Esophagus muscularis mucosa (tissue), 3 donors: Measurements from ENCODE around the gene HOXA7.

Experiments used
- POLR2A ChIP-seq: fragments of 450-650 bp; IDR thresholded peaks from one replicate; pipeline ENCODE4 v1.6.1; 2017; ENCODE audit warnings: antibody characterized with exemption, moderate library complexity, mild to moderate bottlenecking, low read depth
- POLR2AphosphoS5 ChIP-seq, 2 donors: sonication (generic); formaldehyde crosslinking; IDR thresholded peaks; one replicate each; pipeline ENCODE4 v1.6.1; 2017; ENCODE audit warnings: antibody characterized with exemption in 2 of 2
- TF ChIP-seq, protein P1 (sequence below), 3 experiments: fragments of 200-600 bp in 2 of 3; fragments of 450-650 bp in 1 of 3; sonication (generic) in 2 of 3; IDR thresholded peaks; one replicate each; pipeline ENCODE4 v1.5.1; 2017 to 2019; ENCODE audit warnings: antibody characterized with exemption in 3 of 3, mild to moderate bottlenecking in 2 of 3, moderate library complexity in 1 of 3

DNA sequence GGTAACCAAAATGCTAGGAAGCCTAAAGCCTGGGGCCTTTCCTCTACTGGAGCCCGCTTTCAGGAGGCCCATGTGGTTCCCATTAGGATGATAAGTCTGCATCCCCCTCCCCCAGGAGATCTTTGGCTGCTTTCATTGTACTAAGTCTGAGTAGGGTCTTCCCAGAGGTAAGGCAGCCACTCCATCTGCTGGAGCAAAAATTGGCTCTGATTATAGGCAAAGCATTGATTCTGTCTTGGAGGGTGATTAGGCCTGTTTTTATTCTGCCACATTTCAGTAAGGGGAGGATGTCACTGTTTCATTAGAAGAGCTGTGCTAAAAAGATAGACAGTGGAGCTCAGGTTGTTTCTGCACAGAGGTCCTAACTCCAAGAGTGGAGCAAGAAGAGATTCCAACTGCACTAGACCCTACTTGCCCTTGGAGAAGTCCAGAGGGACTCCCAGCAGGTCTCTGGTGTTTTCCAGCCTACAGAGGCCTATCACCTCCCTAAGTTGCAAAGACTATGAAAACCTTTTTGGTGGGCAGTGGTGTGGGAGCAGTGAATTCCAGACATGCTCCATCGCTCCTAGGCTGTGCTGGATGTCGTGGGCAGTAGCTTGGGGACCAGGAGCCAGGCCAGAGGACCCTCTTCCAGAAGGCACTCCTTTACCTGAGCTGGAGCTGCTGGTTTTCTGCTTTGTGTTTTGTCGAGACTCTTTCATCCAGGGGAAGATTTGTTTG lies 46.8 kb downstream of the HOXA7 start:
- TF ChIP-seq, protein P1, sequence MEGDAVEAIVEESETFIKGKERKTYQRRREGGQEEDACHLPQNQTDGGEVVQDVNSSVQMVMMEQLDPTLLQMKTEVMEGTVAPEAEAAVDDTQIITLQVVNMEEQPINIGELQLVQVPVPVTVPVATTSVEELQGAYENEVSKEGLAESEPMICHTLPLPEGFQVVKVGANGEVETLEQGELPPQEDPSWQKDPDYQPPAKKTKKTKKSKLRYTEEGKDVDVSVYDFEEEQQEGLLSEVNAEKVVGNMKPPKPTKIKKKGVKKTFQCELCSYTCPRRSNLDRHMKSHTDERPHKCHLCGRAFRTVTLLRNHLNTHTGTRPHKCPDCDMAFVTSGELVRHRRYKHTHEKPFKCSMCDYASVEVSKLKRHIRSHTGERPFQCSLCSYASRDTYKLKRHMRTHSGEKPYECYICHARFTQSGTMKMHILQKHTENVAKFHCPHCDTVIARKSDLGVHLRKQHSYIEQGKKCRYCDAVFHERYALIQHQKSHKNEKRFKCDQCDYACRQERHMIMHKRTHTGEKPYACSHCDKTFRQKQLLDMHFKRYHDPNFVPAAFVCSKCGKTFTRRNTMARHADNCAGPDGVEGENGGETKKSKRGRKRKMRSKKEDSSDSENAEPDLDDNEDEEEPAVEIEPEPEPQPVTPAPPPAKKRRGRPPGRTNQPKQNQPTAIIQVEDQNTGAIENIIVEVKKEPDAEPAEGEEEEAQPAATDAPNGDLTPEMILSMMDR (IDR thresholded peaks at IDR 0.05) = no peak
- TF ChIP-seq POLR2A (no peak), POLR2AphosphoS5 (IDR thresholded peaks at IDR 0.05) (no peak)
